CD4-positive, CD25-positive, alpha-beta regulatory T cell (primary cell): ENCODE data around the gene ASGR1. TPM values are rescaled to one million over a fixed set of nuclear protein-coding genes. Genes with fewer than 3 reads are reported as not detected.

ENCODE experiments used
- polyA plus RNA-seq, 4 donors: library from polyadenylated mRNA; unstranded; fragments of 300-500 nt; fragmentation: Illumina TruSeq; gene quantifications; one replicate each; pipeline ENCODE4 v1.2.3, GENCODE V29; 2021
- total RNA-seq: library from RNA; stranded (reverse); gene quantifications from one replicate; pipeline ENCODE4 v1.2.3, GENCODE V29; 2022

Gene ASGR1
- total and polyA plus RNA-seq, 5 donors from 2014 or later = 0.24 TPM; not detected in 4

Other genes starting within 250 kb of the ASGR1 start
- gene ALOX12, start 183.3 kb downstream of the ASGR1 start, total RNA-seq = 2.7 TPM
- gene ALOX12, start 183.3 kb downstream of the ASGR1 start, polyA plus RNA-seq = under 1 TPM; 0.18 to 0.88 (median 0.20) TPM
- 128 TPM for gene RNASEK, start 166.7 kb downstream of the ASGR1 start, total RNA-seq
- gene RNASEK, start 166.7 kb downstream of the ASGR1 start, polyA plus RNA-seq = 100 to 1,000 TPM; 556 to 649 (median 611) TPM
- gene BCL6B, start 156.3 kb downstream of the ASGR1 start, total RNA-seq = 0.42 TPM
- gene BCL6B, start 156.3 kb downstream of the ASGR1 start, polyA plus RNA-seq = not detected
- 3.8 TPM for gene SLC16A13, start 143.4 kb downstream of the ASGR1 start, total RNA-seq
- gene SLC16A13, start 143.4 kb downstream of the ASGR1 start, polyA plus RNA-seq = 1 to 10 TPM; 1.1 to 1.9 (median 1.5) TPM
- gene SLC16A11, start 135.3 kb downstream of the ASGR1 start, total RNA-seq = 0.39 TPM
- gene SLC16A11, start 135.3 kb downstream of the ASGR1 start, polyA plus RNA-seq = 1 to 10 TPM in 1 of 4 donors, under 1 TPM in 2, not detected in 1; 0.30 to 1.2 (median 0.67) TPM
- not detected for gene CLEC10A, start 99.1 kb downstream of the ASGR1 start, total RNA-seq
- not detected for gene CLEC10A, start 99.1 kb downstream of the ASGR1 start, polyA plus RNA-seq
- gene ASGR2, start 64.5 kb downstream of the ASGR1 start, total RNA-seq = not detected
- not detected for gene ASGR2, start 64.5 kb downstream of the ASGR1 start, polyA plus RNA-seq
- gene DLG4, start 40.5 kb upstream of the ASGR1 start, total RNA-seq = 2.9 TPM
- gene DLG4, start 40.5 kb upstream of the ASGR1 start, polyA plus RNA-seq = under 1 TPM; 0.22 to 0.73 (median 0.42) TPM
- 277 TPM for gene ACADVL, start 40.6 kb upstream of the ASGR1 start, total RNA-seq
- 10 to 100 TPM; 73.6 to 92.3 (median 84.9) TPM for gene ACADVL, start 40.6 kb upstream of the ASGR1 start, polyA plus RNA-seq
- gene DVL2, start 55.1 kb upstream of the ASGR1 start, total RNA-seq = 35.8 TPM
- gene DVL2, start 55.1 kb upstream of the ASGR1 start, polyA plus RNA-seq = 10 to 100 TPM; 10.5 to 19.4 (median 15.7) TPM
- gene PHF23, start 60.1 kb upstream of the ASGR1 start, total RNA-seq = 16.0 TPM
- gene PHF23, start 60.1 kb upstream of the ASGR1 start, polyA plus RNA-seq = 10 to 100 TPM; 17.0 to 24.8 (median 21.2) TPM
- gene GABARAP, start 63.1 kb upstream of the ASGR1 start, total RNA-seq = 227 TPM
- 1,000 to 10,000 TPM in 2 of 4 donors, 100 to 1,000 TPM in 2; 939 to 1,205 (median 986) TPM for gene GABARAP, start 63.1 kb upstream of the ASGR1 start, polyA plus RNA-seq
- gene CTDNEP1, start 72.4 kb upstream of the ASGR1 start, total RNA-seq = 114 TPM
- gene CTDNEP1, start 72.4 kb upstream of the ASGR1 start, polyA plus RNA-seq = 10 to 100 TPM; 33.0 to 40.7 (median 38.8) TPM
- 31.6 TPM for gene ELP5, start 72.8 kb upstream of the ASGR1 start, total RNA-seq
- gene ELP5, start 72.8 kb upstream of the ASGR1 start, polyA plus RNA-seq = 10 to 100 TPM; 54.5 to 74.0 (median 59.0) TPM
- not detected for gene CLDN7, start 83.1 kb upstream of the ASGR1 start, total RNA-seq
- gene CLDN7, start 83.1 kb upstream of the ASGR1 start, polyA plus RNA-seq = 1 to 10 TPM in 2 of 4 donors, under 1 TPM in 2; 0.55 to 2.0 (median 1.3) TPM
- gene SLC2A4, start 102.3 kb upstream of the ASGR1 start, total RNA-seq = not detected
- not detected for gene SLC2A4, start 102.3 kb upstream of the ASGR1 start, polyA plus RNA-seq
- gene YBX2, start 115.3 kb upstream of the ASGR1 start, total RNA-seq = not detected
- gene YBX2, start 115.3 kb upstream of the ASGR1 start, polyA plus RNA-seq = not detected
- gene EIF5A, start 128.3 kb upstream of the ASGR1 start, total RNA-seq = 485 TPM
- 100 to 1,000 TPM; 210 to 631 (median 398) TPM for gene EIF5A, start 128.3 kb upstream of the ASGR1 start, polyA plus RNA-seq
- 129 TPM for gene GPS2, start 136.0 kb upstream of the ASGR1 start, total RNA-seq
- gene GPS2, start 136.0 kb upstream of the ASGR1 start, polyA plus RNA-seq = 100 to 1,000 TPM in 2 of 4 donors, 10 to 100 TPM in 2; 79.3 to 107 (median 96.5) TPM
- 39.5 TPM for gene NEURL4, start 150.0 kb upstream of the ASGR1 start, total RNA-seq
- gene NEURL4, start 150.0 kb upstream of the ASGR1 start, polyA plus RNA-seq = 1 to 10 TPM in 2 of 4 donors, under 1 TPM in 2; 0.27 to 1.2 (median 0.83) TPM
- gene ACAP1, start 157.2 kb upstream of the ASGR1 start, total RNA-seq = 723 TPM
- gene ACAP1, start 157.2 kb upstream of the ASGR1 start, polyA plus RNA-seq = 100 to 1,000 TPM; 194 to 259 (median 213) TPM
- 1.3 TPM for gene KCTD11, start 172.8 kb upstream of the ASGR1 start, total RNA-seq
- 1 to 10 TPM; 2.6 to 4.0 (median 2.9) TPM for gene KCTD11, start 172.8 kb upstream of the ASGR1 start, polyA plus RNA-seq
- not detected for gene TMEM95, start 175.8 kb upstream of the ASGR1 start, total RNA-seq
- not detected for gene TMEM95, start 175.8 kb upstream of the ASGR1 start, polyA plus RNA-seq
- gene TNK1, start 201.7 kb upstream of the ASGR1 start, total RNA-seq = 4.8 TPM
- gene TNK1, start 201.7 kb upstream of the ASGR1 start, polyA plus RNA-seq = 1 to 10 TPM in 3 of 4 donors, under 1 TPM in 1; 0.42 to 3.8 (median 1.4) TPM
- 113 TPM for gene PLSCR3, start 215.2 kb upstream of the ASGR1 start, total RNA-seq
- gene PLSCR3, start 215.2 kb upstream of the ASGR1 start, polyA plus RNA-seq = 100 to 1,000 TPM; 148 to 174 (median 153) TPM
- gene TMEM256, start 224.7 kb upstream of the ASGR1 start, total RNA-seq = 23.0 TPM
- gene TMEM256, start 224.7 kb upstream of the ASGR1 start, polyA plus RNA-seq = 10 to 100 TPM; 64.9 to 80.9 (median 66.7) TPM
- gene NLGN2, start 228.5 kb upstream of the ASGR1 start, total RNA-seq = 3.6 TPM
- not detected for gene NLGN2, start 228.5 kb upstream of the ASGR1 start, polyA plus RNA-seq
- not detected for gene SPEM1, start 241.0 kb upstream of the ASGR1 start, total RNA-seq
- not detected for gene SPEM1, start 241.0 kb upstream of the ASGR1 start, polyA plus RNA-seq
- gene SPEM2, start 246.2 kb upstream of the ASGR1 start, total RNA-seq = not detected
- gene SPEM2, start 246.2 kb upstream of the ASGR1 start, polyA plus RNA-seq = not detected
- not detected for gene SPEM3, start 249.5 kb upstream of the ASGR1 start, total RNA-seq
- not detected for gene SPEM3, start 249.5 kb upstream of the ASGR1 start, polyA plus RNA-seq